ENCODE measurements around the gene QTRT2. TPM values are rescaled to one million over a fixed set of nuclear protein-coding genes. Genes with fewer than 3 reads are reported as not detected.

Gene QTRT2
- polyA plus RNA-seq, 1 donor from 2014 or later: 16.3 TPM

DNA sequence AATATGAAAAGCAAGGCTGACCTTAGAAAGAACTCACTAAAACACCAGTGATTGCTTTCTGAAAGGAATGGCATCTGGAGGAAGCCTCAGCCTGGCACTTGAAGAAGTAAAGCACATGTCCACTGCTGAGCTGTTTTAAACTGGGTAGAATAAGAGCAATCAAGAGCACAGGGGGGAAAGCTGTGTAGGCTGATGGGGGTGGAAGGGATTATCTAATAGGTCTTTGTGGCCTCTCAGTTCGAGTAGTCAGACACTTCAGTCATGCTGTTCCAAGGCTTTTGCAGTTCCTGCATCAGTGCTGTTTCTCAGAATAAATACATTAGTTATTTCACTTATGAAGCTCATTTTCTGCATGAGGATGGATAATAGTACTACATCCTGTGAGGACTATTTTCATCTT is 22.8 kb upstream of the QTRT2 start:
- Histone ChIP-seq H3F3A (ENCODE audit: insufficient read depth, low read length, poor library complexity, severe bottlenecking) (no peaks in the 10 kb centered on the region), H4K20me1 (ENCODE audit: insufficient read depth) (no peaks in the 10 kb centered on the region), H3K27me3 (ENCODE audit: insufficient read depth, low read depth, low read length) (no peaks in the 10 kb centered on the region), H2AFZ (ENCODE audit: low read depth, low read length) (no peak overlapping the region), H3K4me2 (ENCODE audit: low read length) (no peak overlapping the region), H3K27ac (ENCODE audit: low read length) (no peak overlapping the region), H3K36me3 (ENCODE audit: insufficient read depth, low read length) (peaks cover 5% of the 10 kb centered on the region), H3K9me3 (ENCODE audit: low read length) (no peaks in the 10 kb centered on the region), H3K9me2 (ENCODE audit: insufficient read depth, low read length) (no peaks in the 10 kb centered on the region), H3K9ac (ENCODE audit: low read length) (no peak overlapping the region), H3K79me2 (replicated peaks; ENCODE audit: insufficient read depth, low read length) (no peaks in the 10 kb centered on the region), H3K4me3 (ENCODE audit: low read length) (no peak overlapping the region)
- TF ChIP-seq RAD21 (conservative IDR thresholded peaks at IDR 0.05) (no peak), EZH2 (IDR thresholded peaks at IDR 0.05; ENCODE audit: borderline replicate concordance, insufficient read depth, low read length, poor library complexity, severe bottlenecking) (no peak), TAF1 (IDR thresholded peaks at IDR 0.05; ENCODE audit: low read depth) (no peak), POLR2AphosphoS5 (IDR thresholded peaks at IDR 0.05) (no peak)
- TF ChIP-seq, protein P1, sequence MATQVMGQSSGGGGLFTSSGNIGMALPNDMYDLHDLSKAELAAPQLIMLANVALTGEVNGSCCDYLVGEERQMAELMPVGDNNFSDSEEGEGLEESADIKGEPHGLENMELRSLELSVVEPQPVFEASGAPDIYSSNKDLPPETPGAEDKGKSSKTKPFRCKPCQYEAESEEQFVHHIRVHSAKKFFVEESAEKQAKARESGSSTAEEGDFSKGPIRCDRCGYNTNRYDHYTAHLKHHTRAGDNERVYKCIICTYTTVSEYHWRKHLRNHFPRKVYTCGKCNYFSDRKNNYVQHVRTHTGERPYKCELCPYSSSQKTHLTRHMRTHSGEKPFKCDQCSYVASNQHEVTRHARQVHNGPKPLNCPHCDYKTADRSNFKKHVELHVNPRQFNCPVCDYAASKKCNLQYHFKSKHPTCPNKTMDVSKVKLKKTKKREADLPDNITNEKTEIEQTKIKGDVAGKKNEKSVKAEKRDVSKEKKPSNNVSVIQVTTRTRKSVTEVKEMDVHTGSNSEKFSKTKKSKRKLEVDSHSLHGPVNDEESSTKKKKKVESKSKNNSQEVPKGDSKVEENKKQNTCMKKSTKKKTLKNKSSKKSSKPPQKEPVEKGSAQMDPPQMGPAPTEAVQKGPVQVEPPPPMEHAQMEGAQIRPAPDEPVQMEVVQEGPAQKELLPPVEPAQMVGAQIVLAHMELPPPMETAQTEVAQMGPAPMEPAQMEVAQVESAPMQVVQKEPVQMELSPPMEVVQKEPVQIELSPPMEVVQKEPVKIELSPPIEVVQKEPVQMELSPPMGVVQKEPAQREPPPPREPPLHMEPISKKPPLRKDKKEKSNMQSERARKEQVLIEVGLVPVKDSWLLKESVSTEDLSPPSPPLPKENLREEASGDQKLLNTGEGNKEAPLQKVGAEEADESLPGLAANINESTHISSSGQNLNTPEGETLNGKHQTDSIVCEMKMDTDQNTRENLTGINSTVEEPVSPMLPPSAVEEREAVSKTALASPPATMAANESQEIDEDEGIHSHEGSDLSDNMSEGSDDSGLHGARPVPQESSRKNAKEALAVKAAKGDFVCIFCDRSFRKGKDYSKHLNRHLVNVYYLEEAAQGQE (IDR thresholded peaks at IDR 0.05; ENCODE audit: borderline replicate concordance): no peak
- TF ChIP-seq, protein P2, sequence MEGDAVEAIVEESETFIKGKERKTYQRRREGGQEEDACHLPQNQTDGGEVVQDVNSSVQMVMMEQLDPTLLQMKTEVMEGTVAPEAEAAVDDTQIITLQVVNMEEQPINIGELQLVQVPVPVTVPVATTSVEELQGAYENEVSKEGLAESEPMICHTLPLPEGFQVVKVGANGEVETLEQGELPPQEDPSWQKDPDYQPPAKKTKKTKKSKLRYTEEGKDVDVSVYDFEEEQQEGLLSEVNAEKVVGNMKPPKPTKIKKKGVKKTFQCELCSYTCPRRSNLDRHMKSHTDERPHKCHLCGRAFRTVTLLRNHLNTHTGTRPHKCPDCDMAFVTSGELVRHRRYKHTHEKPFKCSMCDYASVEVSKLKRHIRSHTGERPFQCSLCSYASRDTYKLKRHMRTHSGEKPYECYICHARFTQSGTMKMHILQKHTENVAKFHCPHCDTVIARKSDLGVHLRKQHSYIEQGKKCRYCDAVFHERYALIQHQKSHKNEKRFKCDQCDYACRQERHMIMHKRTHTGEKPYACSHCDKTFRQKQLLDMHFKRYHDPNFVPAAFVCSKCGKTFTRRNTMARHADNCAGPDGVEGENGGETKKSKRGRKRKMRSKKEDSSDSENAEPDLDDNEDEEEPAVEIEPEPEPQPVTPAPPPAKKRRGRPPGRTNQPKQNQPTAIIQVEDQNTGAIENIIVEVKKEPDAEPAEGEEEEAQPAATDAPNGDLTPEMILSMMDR (IDR thresholded peaks at IDR 0.05; ENCODE audit: poor library complexity, severe bottlenecking): no peak

DNA sequence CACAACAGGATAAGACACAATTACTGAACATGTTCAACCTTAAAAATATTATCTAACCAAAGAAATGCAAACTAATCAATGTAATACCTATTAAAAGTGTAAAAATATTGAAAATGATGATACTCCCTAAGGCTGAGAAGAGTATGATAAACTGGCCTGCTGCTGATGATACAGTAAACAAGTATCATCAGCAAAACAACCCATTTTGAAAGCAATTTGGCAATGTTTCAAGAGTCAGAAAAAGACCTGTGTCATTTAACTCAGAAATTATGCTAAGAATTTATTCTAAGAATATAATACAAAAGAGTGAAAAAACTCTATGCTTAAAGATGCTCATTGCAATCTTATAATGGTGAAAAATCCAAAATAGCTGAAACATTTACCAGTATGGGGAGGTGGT is 22.3 kb upstream of the QTRT2 start:
- no peak overlapping the region for H3K9ac ChIP-seq (ENCODE audit: low read length)
- H3K27ac ChIP-seq (ENCODE audit: low read length): no peak overlapping the region
- H4K20me1 ChIP-seq (ENCODE audit: insufficient read depth): no peaks in the 10 kb centered on the region
- no peak overlapping the region for H3K4me2 ChIP-seq (ENCODE audit: low read length)
- H3K9me2 ChIP-seq (ENCODE audit: insufficient read depth, low read length): no peaks in the 10 kb centered on the region
- H3K27me3 ChIP-seq (ENCODE audit: insufficient read depth, low read depth, low read length): no peaks in the 10 kb centered on the region
- no peak overlapping the region for H3K4me3 ChIP-seq (ENCODE audit: low read length)
- TF ChIP-seq EZH2 (IDR thresholded peaks at IDR 0.05; ENCODE audit: borderline replicate concordance, insufficient read depth, low read length, poor library complexity, severe bottlenecking): no peak
- TF ChIP-seq, protein P2 (IDR thresholded peaks at IDR 0.05; ENCODE audit: poor library complexity, severe bottlenecking): no peak
- no peak for TF ChIP-seq SMC3 (conservative IDR thresholded peaks at IDR 0.05; ENCODE audit: poor library complexity)
- no peak for TF ChIP-seq TAF1 (IDR thresholded peaks at IDR 0.05; ENCODE audit: low read depth)
- no peak for TF ChIP-seq POLR2AphosphoS5 (IDR thresholded peaks at IDR 0.05)
- no peak for TF ChIP-seq RAD21 (conservative IDR thresholded peaks at IDR 0.05)
- TF ChIP-seq MXI1 (conservative IDR thresholded peaks at IDR 0.05; ENCODE audit: poor library complexity, severe bottlenecking): no peak
- no peak for TF ChIP-seq EP300 (conservative IDR thresholded peaks at IDR 0.05; ENCODE audit: poor library complexity, severe bottlenecking)
- TF ChIP-seq, protein P1 (IDR thresholded peaks at IDR 0.05; ENCODE audit: borderline replicate concordance): no peak
- no peaks in the 10 kb centered on the region for H3K9me3 ChIP-seq (ENCODE audit: low read length)
- H3K79me2 ChIP-seq (replicated peaks; ENCODE audit: insufficient read depth, low read length): no peaks in the 10 kb centered on the region
- H3K36me3 ChIP-seq (ENCODE audit: insufficient read depth, low read length): peaks cover 5% of the 10 kb centered on the region
- no peaks in the 10 kb centered on the region for H3F3A ChIP-seq (ENCODE audit: insufficient read depth, low read length, poor library complexity, severe bottlenecking)
- no peak overlapping the region for H2AFZ ChIP-seq (ENCODE audit: low read depth, low read length)
